Mesenchymal stem cell (in vitro differentiated cells and primary cell): ENCODE measurements around the gene NRG3.

ENCODE experiments used
- DNase-seq: peaks from one replicate; pipeline ENCODE4 v3.0.0-alpha.2; 2013
- H2AFZ ChIP-seq: one replicate; pipeline ENCODE4 v1.6.1; 2013; ENCODE audit warnings: low read depth, mild to moderate bottlenecking, control low read depth, inconsistent platforms, low read length, moderate library complexity
- H2AK5ac ChIP-seq: 2 replicates; pipeline ENCODE4 v1.6.1; 2013; ENCODE audit warnings: low read length, moderate library complexity, mild to moderate bottlenecking, inconsistent platforms; ENCODE audit not compliant: severe bottlenecking
- H2BK120ac ChIP-seq: one replicate; pipeline ENCODE4 v1.6.1; 2013; ENCODE audit warnings: low read depth, mild to moderate bottlenecking, inconsistent platforms, low read length, moderate library complexity
- H2BK12ac ChIP-seq, 2 experiments: one replicate each; pipeline ENCODE4 v1.6.1; 2013; ENCODE audit warnings: inconsistent platforms in 2 of 2, low read length in 2 of 2, mild to moderate bottlenecking in 2 of 2, moderate library complexity in 2 of 2, control low read depth in 1 of 2
- H2BK15ac ChIP-seq: one replicate; pipeline ENCODE4 v1.6.1; 2013; ENCODE audit warnings: mild to moderate bottlenecking, low read depth, inconsistent platforms; ENCODE audit not compliant: poor library complexity, severe bottlenecking
- H2BK5ac ChIP-seq: 2 replicates; pipeline ENCODE4 v1.6.1; 2013; ENCODE audit warnings: low read depth, mild to moderate bottlenecking, low read length, control low read depth, inconsistent platforms; ENCODE audit not compliant: poor library complexity, severe bottlenecking
- H3K14ac ChIP-seq, 2 experiments: one replicate each; pipeline ENCODE4 v1.6.1; 2013; ENCODE audit warnings: inconsistent platforms in 2 of 2, low read length in 2 of 2, control low read depth in 1 of 2, mild to moderate bottlenecking in 1 of 2, moderate library complexity in 1 of 2
- H3K18ac ChIP-seq, 2 experiments: one replicate each; pipeline ENCODE4 v1.6.1; 2013; ENCODE audit warnings: inconsistent platforms in 2 of 2, low read length in 2 of 2, control low read depth in 1 of 2, low read depth in 1 of 2, mild to moderate bottlenecking in 1 of 2
- H3K23ac ChIP-seq, 2 experiments: one replicate each; pipeline ENCODE4 v1.6.1; 2013; ENCODE audit warnings: inconsistent platforms in 2 of 2, low read length in 2 of 2, mild to moderate bottlenecking in 2 of 2, moderate library complexity in 2 of 2, control low read depth in 1 of 2
- H3K27ac ChIP-seq: 2 replicates; pipeline ENCODE4 v1.5.1; 2013; ENCODE audit warnings: mild to moderate bottlenecking, moderate library complexity, low read length, control low read depth, inconsistent platforms; ENCODE audit not compliant: poor library complexity, severe bottlenecking
- H3K27me3 ChIP-seq, 2 experiments: 2 replicates each; pipeline versions ENCODE4 v1.6.1 to v1.7.0; 2013; ENCODE audit warnings: low read length in 2 of 2, mild to moderate bottlenecking in 2 of 2, moderate library complexity in 2 of 2, control low read depth in 1 of 2, inconsistent platforms in 1 of 2; ENCODE audit not compliant: control insufficient read depth in 1 of 2, insufficient read depth in 1 of 2
- H3K36me3 ChIP-seq, 2 experiments: 2 replicates each; pipeline versions ENCODE4 v1.6.1 to v1.7.0; 2013; ENCODE audit warnings: low read length in 2 of 2, control low read depth in 1 of 2, inconsistent platforms in 1 of 2, low read depth in 1 of 2, mild to moderate bottlenecking in 1 of 2; ENCODE audit not compliant: insufficient read depth in 2 of 2, control insufficient read depth in 1 of 2
- H3K4ac ChIP-seq, 2 experiments: one replicate each; pipeline ENCODE4 v1.6.1; 2013; ENCODE audit warnings: inconsistent platforms in 2 of 2, low read length in 2 of 2, mild to moderate bottlenecking in 2 of 2, moderate library complexity in 2 of 2, control low read depth in 1 of 2, low read depth in 1 of 2
- H3K4me1 ChIP-seq: 2 replicates; pipeline ENCODE4 v1.6.1; 2013; ENCODE audit warnings: low read depth, low read length, control low read depth; ENCODE audit not compliant: control insufficient read depth, insufficient read depth
- H3K4me2 ChIP-seq: 2 replicates; pipeline ENCODE4 v1.6.1; 2013; ENCODE audit warnings: low read length, mild to moderate bottlenecking, inconsistent platforms; ENCODE audit not compliant: poor library complexity, severe bottlenecking
- H3K4me3 ChIP-seq, 2 experiments: 2 replicates each; pipeline versions ENCODE4 v1.5.1 to v1.7.0; 2013; ENCODE audit warnings: low read length in 2 of 2, mild to moderate bottlenecking in 2 of 2, control low read depth in 1 of 2, low read depth in 1 of 2; ENCODE audit not compliant: insufficient read depth in 1 of 2
- H3K79me1 ChIP-seq: replicated peaks from 2 replicates; pipeline ENCODE4 v1.6.1; 2013; ENCODE audit warnings: mild to moderate bottlenecking, control low read depth, low read length, inconsistent platforms; ENCODE audit not compliant: poor library complexity, severe bottlenecking
- H3K9ac ChIP-seq: 2 replicates; pipeline ENCODE4 v1.7.0; 2013; ENCODE audit warnings: mild to moderate bottlenecking, low read length, moderate library complexity
- H3K9me3 ChIP-seq: 2 replicates; pipeline ENCODE4 v1.7.0; 2013; ENCODE audit warnings: mild to moderate bottlenecking, low read length; ENCODE audit not compliant: control insufficient read depth
- H4K8ac ChIP-seq: one replicate; pipeline ENCODE4 v1.6.1; 2013; ENCODE audit warnings: inconsistent platforms, mild to moderate bottlenecking, low read length, moderate library complexity
- H4K91ac ChIP-seq: one replicate; pipeline ENCODE4 v1.6.1; 2013; ENCODE audit warnings: mild to moderate bottlenecking, low read length, inconsistent platforms
- WGBS: methylation state at CpG from one replicate; pipeline ENCODE4 v1.1.7; 2013; ENCODE audit warnings: mixed read lengths; 5-methylcytosine and 5-hydroxymethylcytosine counted together

NRG3 gene

DNA sequence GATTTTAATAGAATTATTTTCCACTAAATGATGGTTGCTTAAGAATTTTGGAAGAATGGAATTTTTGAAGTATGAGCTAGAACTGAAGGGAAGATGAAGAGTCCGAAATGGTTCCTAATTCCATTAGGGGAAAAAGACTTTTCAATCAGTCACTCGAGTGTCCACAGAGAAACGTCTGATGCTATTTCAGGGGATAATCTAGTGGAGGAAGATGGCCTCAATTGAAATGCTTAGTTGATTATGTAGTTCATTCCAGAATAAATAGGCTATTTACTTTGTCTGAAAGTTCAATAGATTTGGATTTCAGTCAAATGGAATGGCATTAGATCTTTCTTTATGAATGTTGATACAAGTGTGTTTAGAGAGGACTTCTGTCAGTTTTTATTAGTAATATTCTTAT, 365.4 kb downstream of the NRG3 start:
- H3K36me3 ChIP-seq = no peaks in the 10 kb centered on the region
- no peak overlapping the region for H4K8ac ChIP-seq
- DNase-seq = no peak
- H3K4me1 ChIP-seq = no peaks in the 10 kb centered on the region
- peaks cover 4% of the 10 kb centered on the region for H3K9me3 ChIP-seq
- no peaks in the 10 kb centered on the region for H3K27me3 ChIP-seq
- no peak overlapping the region for H2BK120ac ChIP-seq
- no peak overlapping the region for H2BK12ac ChIP-seq
- no peak overlapping the region for H3K27ac ChIP-seq
- H3K18ac ChIP-seq = no peak overlapping the region
- H3K9ac ChIP-seq = no peak overlapping the region
- no peak overlapping the region for H4K91ac ChIP-seq
- no peak overlapping the region for H3K4me2 ChIP-seq
- H2BK15ac ChIP-seq = no peak overlapping the region
- 79% methylated on average over 3 of the region's 3 CpGs for WGBS
- no peak overlapping the region for H3K23ac ChIP-seq
- H3K4me3 ChIP-seq = no peak overlapping the region
- no peak overlapping the region for H2AFZ ChIP-seq
- no peaks in the 10 kb centered on the region for H3K79me1 ChIP-seq
- H3K14ac ChIP-seq = no peak overlapping the region
- H2BK5ac ChIP-seq = no peak overlapping the region
- H2AK5ac ChIP-seq = no peak overlapping the region
- H3K4ac ChIP-seq = no peak overlapping the region

DNA sequence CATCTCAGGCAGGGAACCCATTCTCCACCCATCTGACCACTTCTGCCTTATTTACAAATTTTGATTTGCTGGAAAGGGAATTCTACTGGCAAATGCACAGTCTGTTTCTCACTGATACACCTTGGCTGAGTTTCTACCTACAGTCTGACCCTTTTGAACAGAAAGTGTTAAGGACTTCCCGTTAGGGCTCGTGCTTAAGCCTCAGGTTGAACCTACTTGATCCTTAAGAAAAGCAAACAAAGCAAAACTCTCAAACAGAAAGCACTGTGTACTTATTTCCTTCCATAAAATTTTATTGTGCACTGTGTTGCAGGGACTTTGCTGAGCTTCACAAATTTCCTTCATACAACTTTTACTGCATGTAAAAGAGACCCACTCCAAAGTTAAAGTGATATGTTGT, 367.8 kb downstream of the NRG3 start:
- no peak overlapping the region for H4K91ac ChIP-seq
- no peak overlapping the region for H3K4me3 ChIP-seq
- no peaks in the 10 kb centered on the region for H3K27me3 ChIP-seq
- no peak overlapping the region for H2AK5ac ChIP-seq
- peaks cover 4% of the 10 kb centered on the region for H3K9me3 ChIP-seq
- H3K4ac ChIP-seq = no peak overlapping the region
- no peak overlapping the region for H2BK5ac ChIP-seq
- no peaks in the 10 kb centered on the region for H3K36me3 ChIP-seq
- no peak overlapping the region for H3K27ac ChIP-seq
- 72% methylated on average over 2 of the region's 2 CpGs for WGBS
- no peak overlapping the region for H4K8ac ChIP-seq
- H3K4me2 ChIP-seq = no peak overlapping the region
- no peak overlapping the region for H3K14ac ChIP-seq
- H2BK12ac ChIP-seq = no peak overlapping the region
- no peak overlapping the region for H3K23ac ChIP-seq
- H3K18ac ChIP-seq = no peak overlapping the region
- no peak overlapping the region for H2BK120ac ChIP-seq
- no peak for DNase-seq
- H3K4me1 ChIP-seq = no peaks in the 10 kb centered on the region
- no peaks in the 10 kb centered on the region for H3K79me1 ChIP-seq
- H3K9ac ChIP-seq = no peak overlapping the region
- H2AFZ ChIP-seq = no peak overlapping the region
- H2BK15ac ChIP-seq = no peak overlapping the region

GRCh38 chr10:82245157-82245556, 370.2 kb downstream of the NRG3 start:
- Histone ChIP-seq H4K91ac (no peak overlapping the region), H2AK5ac (no peak overlapping the region), H3K36me3 (no peaks in the 10 kb centered on the region), H2BK120ac (no peak overlapping the region), H3K4me3 (no peak overlapping the region), H2BK12ac (no peak overlapping the region), H3K27me3 (no peaks in the 10 kb centered on the region), H3K23ac (no peak overlapping the region), H3K18ac (no peak overlapping the region), H2AFZ (no peak overlapping the region), H2BK5ac (no peak overlapping the region), H2BK15ac (no peak overlapping the region), H3K9me3 (peaks cover 4% of the 10 kb centered on the region), H3K4me2 (no peak overlapping the region), H3K14ac (no peak overlapping the region), H3K79me1 (no peaks in the 10 kb centered on the region), H4K8ac (no peak overlapping the region), H3K4ac (no peak overlapping the region), H3K4me1 (no peaks in the 10 kb centered on the region), H3K9ac (no peak overlapping the region), H3K27ac (no peak overlapping the region)
- 79% methylated on average over 2 of the region's 2 CpGs for WGBS
- DNase-seq = no peak

- Histone ChIP-seq H2BK15ac (no peak overlapping the region), H3K36me3 (no peaks in the 10 kb centered on the region), H3K9ac (no peak overlapping the region), H3K14ac (no peak overlapping the region), H3K4ac (no peak overlapping the region), H3K4me3 (no peak overlapping the region), H2BK120ac (no peak overlapping the region), H3K27me3 (no peaks in the 10 kb centered on the region), H3K4me1 (no peaks in the 10 kb centered on the region), H4K8ac (no peak overlapping the region), H2BK5ac (no peak overlapping the region), H2BK12ac (no peak overlapping the region), H3K27ac (no peak overlapping the region), H3K79me1 (no peaks in the 10 kb centered on the region), H2AFZ (no peak overlapping the region), H3K4me2 (no peak overlapping the region), H3K9me3 (peaks cover 4% of the 10 kb centered on the region), H3K18ac (no peak overlapping the region), H2AK5ac (no peak overlapping the region), H4K91ac (no peak overlapping the region), H3K23ac (no peak overlapping the region)
- peak; percentile 29 for DNase-seq
- 76% methylated on average over 2 of the region's 4 CpGs for WGBS
Measured at GRCh38 chr10:82245906-82246560, 371.0 kb downstream of the NRG3 start.
